GM20000 (cell line): Measurements from ENCODE around the gene OR51E2.
A peak's percentile ranks its signal among the peaks of the same experiment; 100 is the strongest.
"Not testable (repeated sequence)": the region's sequence is repeated elsewhere in the genome, so short reads cannot be mapped to it uniquely, and the experiment has no call there.

ENCODE experiments used
- DNase-seq: peaks from one replicate; pipeline ENCODE4 v3.0.0; 2012; ENCODE audit warnings: low spot score
- TF ChIP-seq, protein P1 (sequence below): IDR thresholded peaks from 2 replicates; pipeline ENCODE4 v1.5.1; 2012; ENCODE audit warnings: mild to moderate bottlenecking, control low read depth; ENCODE audit errors: extremely low read depth, missing control alignments

OR51E2 gene, protein sequence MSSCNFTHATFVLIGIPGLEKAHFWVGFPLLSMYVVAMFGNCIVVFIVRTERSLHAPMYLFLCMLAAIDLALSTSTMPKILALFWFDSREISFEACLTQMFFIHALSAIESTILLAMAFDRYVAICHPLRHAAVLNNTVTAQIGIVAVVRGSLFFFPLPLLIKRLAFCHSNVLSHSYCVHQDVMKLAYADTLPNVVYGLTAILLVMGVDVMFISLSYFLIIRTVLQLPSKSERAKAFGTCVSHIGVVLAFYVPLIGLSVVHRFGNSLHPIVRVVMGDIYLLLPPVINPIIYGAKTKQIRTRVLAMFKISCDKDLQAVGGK

DNA sequence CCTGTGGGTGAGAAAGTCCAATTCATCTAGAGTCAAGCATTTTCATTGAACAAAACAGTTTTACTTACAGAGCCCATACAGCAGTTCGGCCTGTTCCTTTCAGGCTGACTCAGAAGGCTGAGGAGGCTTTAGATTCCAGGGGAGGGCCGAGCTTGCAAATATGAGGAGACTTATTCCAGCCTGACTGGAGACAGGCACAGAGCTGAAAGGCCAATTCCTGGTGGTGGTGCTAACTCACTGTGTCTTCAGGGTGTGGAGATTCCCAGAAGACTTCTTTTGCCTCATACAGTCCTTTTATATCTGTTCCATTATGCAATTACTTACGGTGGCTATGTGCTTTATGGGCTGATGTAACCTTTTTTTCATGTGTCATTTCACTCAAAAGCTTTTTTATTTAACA, at the start of gene OR51E2:
TSS of gene OR51E2 (minus strand) at position 269 of the 400 bp plus-strand sequence. CDS start 15,142 bp downstream, outside the sequence.
- DNase-seq, result no peak
- TF ChIP-seq, protein P1, sequence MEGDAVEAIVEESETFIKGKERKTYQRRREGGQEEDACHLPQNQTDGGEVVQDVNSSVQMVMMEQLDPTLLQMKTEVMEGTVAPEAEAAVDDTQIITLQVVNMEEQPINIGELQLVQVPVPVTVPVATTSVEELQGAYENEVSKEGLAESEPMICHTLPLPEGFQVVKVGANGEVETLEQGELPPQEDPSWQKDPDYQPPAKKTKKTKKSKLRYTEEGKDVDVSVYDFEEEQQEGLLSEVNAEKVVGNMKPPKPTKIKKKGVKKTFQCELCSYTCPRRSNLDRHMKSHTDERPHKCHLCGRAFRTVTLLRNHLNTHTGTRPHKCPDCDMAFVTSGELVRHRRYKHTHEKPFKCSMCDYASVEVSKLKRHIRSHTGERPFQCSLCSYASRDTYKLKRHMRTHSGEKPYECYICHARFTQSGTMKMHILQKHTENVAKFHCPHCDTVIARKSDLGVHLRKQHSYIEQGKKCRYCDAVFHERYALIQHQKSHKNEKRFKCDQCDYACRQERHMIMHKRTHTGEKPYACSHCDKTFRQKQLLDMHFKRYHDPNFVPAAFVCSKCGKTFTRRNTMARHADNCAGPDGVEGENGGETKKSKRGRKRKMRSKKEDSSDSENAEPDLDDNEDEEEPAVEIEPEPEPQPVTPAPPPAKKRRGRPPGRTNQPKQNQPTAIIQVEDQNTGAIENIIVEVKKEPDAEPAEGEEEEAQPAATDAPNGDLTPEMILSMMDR, result no peak

DNA sequence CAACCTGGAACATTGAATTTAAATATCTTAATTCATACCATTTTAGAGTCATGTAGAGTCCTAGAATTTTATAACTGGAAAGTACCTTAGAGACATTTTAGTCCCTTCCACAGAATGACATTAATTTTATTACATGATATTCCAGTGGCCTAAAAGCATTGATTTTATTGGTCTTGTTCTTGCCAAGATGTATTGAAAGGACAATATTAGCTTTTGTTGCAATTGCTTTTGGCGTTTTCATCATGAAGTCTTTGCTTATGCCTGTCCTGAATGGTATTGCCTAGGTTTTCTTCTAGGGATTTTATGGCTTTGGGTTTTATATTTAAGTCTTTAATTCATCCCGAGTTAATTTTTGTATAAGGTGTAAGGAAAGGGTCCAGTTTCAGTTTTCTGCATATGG, 43.1 kb upstream of the OR51E2 start:
- DNase-seq, result no peak
- TF ChIP-seq, protein P1, result no peak

DNA sequence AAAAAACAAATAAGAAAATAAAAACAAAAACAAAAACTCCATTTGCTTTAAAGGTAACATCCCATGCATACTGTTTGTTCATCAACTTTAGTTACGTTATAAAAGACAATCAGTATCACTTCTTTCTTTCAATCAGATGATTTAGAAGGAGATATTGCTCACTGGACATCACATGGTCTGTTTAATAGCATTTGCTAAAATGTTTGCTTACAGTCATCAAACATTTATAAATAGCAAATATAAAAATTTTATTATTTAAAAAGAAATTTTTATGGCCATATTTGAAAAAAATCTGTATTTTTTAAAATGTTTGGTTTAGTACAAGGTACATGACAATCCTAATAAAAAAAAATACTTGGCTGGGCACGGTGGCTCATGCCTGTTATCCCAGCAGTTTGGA, 29.5 kb upstream of the OR51E2 start:
- TF ChIP-seq, protein P1, result no peak
- no peak for DNase-seq

DNA sequence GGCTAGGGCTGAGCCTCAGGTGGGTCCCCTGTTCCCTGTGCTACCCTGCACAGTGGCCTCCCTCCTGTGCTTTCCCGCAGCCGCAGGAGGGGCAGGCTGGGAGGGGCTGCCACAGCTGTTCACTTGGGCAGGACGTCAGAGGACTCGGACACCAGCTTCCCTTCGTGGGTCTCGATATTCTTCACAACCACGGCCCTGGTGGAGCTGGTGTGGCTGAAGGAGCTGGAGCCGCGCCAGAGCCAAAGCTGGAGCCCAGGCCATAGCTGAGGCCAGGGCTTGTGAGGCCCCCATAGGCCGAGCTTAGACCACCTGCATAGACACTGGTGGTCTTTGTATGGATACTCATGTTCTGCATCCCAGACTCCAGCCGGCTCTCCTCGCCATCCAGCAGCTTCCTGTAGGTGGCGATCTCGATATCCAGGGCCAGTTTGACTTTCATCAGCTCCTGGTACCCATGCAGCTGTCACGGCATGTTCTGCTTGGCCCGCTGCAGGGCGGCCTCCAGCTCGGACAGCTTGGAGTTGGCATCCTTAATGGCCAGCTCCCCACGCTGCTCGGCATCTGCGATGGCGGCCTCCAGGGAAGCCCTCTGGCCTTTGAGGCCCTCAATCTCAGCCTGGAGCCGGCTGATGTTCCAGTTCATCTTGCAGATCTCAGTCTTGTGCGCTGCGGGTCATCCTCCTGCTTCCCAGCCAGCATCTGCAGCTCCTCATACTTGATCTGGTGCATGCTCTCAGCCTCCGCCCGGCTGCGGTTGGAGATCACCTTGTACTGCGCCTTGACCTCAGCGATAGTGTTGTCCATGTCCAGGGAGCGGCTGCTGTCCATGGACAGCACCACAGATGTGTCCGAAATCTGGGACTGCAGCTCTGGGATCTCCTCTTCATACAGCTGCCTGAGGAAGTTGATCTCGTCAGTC, 25.2 kb upstream of the OR51E2 start:
- TF ChIP-seq, protein P1, result peak; percentile 13
- not testable (repeated sequence) for DNase-seq

DNA sequence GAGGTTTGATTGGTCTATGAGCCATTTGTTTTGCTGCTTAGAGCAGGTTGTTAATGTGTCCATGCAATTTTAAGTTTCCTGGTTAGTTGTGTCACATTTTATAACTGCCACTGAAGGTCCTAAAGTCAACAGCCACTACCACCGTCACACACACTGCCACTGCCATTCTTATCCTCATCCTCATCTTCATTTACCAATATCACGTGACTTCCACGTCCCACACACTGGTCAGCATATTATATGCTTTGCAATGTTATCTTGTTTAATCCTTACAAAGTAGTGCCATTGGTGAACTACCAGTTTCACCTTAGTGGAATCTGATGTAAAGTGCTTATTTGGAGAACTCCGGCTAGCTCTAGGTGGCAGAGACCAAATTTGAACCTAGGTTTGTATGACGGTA, 16.6 kb upstream of the OR51E2 start:
- no peak for DNase-seq
- TF ChIP-seq, protein P1, result no peak

DNA sequence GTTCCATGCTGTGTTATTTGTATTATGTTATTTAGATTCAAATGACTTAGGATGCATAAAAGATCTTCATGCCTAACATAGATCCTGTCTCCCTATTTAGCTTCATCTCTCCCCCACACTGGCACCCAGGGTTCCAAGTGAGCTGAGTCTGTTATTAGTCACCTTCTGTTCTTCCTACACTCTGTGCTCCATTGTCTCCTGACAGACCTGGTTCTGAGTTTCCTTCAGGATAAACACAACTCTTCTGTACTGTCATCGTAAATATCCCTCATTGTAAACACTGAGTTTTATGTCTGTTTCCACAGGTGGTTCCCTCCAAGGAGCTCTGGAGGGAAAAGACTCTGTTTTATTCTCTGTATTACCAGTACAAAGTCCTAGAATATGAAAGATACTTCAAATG, 15.6 kb upstream of the OR51E2 start:
- TF ChIP-seq, protein P1, result no peak
- DNase-seq, result no peak

DNA sequence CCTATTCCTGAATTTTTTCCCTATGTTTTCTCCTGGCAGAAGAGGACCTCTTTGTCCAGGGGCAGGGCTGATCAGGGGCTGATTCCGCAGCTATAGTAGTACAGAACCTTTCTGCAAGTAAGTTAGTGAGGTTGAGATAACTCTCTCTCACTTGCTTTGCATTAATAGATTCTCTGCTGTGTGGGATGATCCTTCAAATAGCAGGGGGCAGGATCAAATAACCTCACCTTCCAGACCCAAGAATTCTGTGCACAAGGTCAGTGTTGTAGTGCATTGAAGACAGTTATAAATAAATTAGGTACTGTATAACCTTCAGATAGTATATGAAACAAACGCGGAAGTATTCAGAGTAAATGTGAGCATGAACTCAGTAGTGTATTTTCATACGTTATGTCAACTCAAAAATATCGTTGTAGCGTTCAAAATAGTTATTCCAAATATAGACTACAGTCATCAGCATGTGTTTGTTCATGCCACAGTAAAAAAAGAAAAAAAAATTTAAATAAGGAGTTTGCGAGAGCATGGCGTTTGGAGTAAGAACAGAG, 7.2 kb upstream of the OR51E2 start:
- no peak for DNase-seq

More for the DNA sequence above, 7.2 kb upstream of the OR51E2 start:
- TF ChIP-seq, protein P1, result no peak
